HEK293 (cell line): ENCODE results near the gene BCL2.

Experiments used
- CTCF ChIP-seq: fragments of 450-650 bp; formaldehyde crosslinking; IDR thresholded peaks from 2 replicates; pipeline ENCODE4 v1.5.1; 2016; ENCODE audit warnings: missing biosample characterization, missing genetic modification characterization
- KLF9 ChIP-seq: fragments of 450-650 bp; formaldehyde crosslinking; IDR thresholded peaks from 2 replicates; pipeline ENCODE4 v1.5.1; 2016; ENCODE audit warnings: missing biosample characterization, missing genetic modification characterization, low read depth
- MZF1 ChIP-seq: fragments of 450-650 bp; formaldehyde crosslinking; IDR thresholded peaks from 2 replicates; pipeline ENCODE4 v1.5.1; 2017; ENCODE audit warnings: missing biosample characterization, missing genetic modification characterization, borderline replicate concordance
- TCF7L2 ChIP-seq: IDR thresholded peaks from 2 replicates; pipeline ENCODE4 v1.6.1; 2011; ENCODE audit warnings: low read depth, mild to moderate bottlenecking, inconsistent platforms, low read length, moderate library complexity, borderline replicate concordance
- TRIM28 ChIP-seq: IDR thresholded peaks from 2 replicates; pipeline ENCODE4 v1.6.1; 2011; ENCODE audit warnings: low read length, control low read depth, borderline replicate concordance
- ZNF274 ChIP-seq, 2 experiments: fragments of 200-500 bp in 1 of 2; fragments of 450-650 bp in 1 of 2; sonication (Bioruptor generic) in 1 of 2; formaldehyde crosslinking in 1 of 2; IDR thresholded peaks; 2 replicates each; pipeline versions ENCODE4 v1.5.1 to v1.6.1; 2014 to 2016; ENCODE audit warnings: borderline replicate concordance in 1 of 2, inconsistent platforms in 1 of 2, low read length in 1 of 2, missing biosample characterization in 1 of 2, missing genetic modification characterization in 1 of 2
- ZNF610 ChIP-seq: fragments of 450-650 bp; formaldehyde crosslinking; IDR thresholded peaks from 2 replicates; pipeline ENCODE4 v1.5.1; 2016; ENCODE audit warnings: missing biosample characterization, missing genetic modification characterization, borderline replicate concordance
- TF ChIP-seq, protein P1 (sequence below): fragments of 450-650 bp; formaldehyde crosslinking; IDR thresholded peaks from 2 replicates; pipeline ENCODE4 v1.5.1; 2017; ENCODE audit warnings: missing biosample characterization, missing genetic modification characterization
- TF ChIP-seq, protein P2 (sequence below): fragments of 450-650 bp; formaldehyde crosslinking; IDR thresholded peaks from 2 replicates; pipeline ENCODE4 v1.5.1; 2016; ENCODE audit warnings: missing biosample characterization, missing genetic modification characterization
- TF ChIP-seq, protein P3 (sequence below): fragments of 450-650 bp; formaldehyde crosslinking; IDR thresholded peaks from 2 replicates; pipeline ENCODE4 v1.5.1; 2016; ENCODE audit warnings: missing biosample characterization, missing genetic modification characterization

DNA sequence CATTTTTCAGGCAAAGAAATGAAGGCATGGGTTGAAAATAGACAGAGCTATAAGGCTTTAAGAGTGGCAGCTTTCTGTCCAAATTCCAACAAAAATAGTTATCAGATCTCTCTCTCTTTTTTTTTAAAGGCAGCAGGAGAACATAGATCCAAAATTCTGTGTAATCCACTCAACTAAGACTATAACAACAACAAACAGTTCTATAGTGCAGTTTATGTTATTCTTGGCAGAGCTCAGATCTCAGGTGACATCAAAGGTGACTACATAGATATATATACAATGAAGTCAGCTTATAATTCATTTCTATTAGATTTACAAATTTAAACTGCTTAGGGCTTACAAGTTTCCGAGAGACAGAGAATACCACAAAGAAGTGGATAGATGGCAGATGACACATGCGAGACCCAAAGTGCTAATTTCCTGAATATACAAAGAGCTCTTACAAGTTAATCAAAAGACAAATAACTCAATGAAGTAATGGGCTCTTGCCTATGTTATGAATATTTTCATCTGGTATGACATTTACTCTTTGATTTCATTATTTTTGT, 223.2 kb downstream of the BCL2 start:
- no peak for TF ChIP-seq KLF9 (tag by site-specific recombination)
- no peak for TF ChIP-seq CTCF (tag by site-specific recombination)
- TF ChIP-seq, protein P1, sequence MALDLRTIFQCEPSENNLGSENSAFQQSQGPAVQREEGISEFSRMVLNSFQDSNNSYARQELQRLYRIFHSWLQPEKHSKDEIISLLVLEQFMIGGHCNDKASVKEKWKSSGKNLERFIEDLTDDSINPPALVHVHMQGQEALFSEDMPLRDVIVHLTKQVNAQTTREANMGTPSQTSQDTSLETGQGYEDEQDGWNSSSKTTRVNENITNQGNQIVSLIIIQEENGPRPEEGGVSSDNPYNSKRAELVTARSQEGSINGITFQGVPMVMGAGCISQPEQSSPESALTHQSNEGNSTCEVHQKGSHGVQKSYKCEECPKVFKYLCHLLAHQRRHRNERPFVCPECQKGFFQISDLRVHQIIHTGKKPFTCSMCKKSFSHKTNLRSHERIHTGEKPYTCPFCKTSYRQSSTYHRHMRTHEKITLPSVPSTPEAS (tag by site-specific recombination): no peak
- no peak for TF ChIP-seq ZNF274 (IDR thresholded peaks at IDR 0.05; ENCODE audit: low read length)
- no peak for TF ChIP-seq ZNF274 (tag by site-specific recombination; IDR thresholded peaks at IDR 0.05; ENCODE audit: borderline replicate concordance)
- no peak for TF ChIP-seq TCF7L2
- TF ChIP-seq MZF1 (tag by site-specific recombination): no peak
- TF ChIP-seq, protein P2, sequence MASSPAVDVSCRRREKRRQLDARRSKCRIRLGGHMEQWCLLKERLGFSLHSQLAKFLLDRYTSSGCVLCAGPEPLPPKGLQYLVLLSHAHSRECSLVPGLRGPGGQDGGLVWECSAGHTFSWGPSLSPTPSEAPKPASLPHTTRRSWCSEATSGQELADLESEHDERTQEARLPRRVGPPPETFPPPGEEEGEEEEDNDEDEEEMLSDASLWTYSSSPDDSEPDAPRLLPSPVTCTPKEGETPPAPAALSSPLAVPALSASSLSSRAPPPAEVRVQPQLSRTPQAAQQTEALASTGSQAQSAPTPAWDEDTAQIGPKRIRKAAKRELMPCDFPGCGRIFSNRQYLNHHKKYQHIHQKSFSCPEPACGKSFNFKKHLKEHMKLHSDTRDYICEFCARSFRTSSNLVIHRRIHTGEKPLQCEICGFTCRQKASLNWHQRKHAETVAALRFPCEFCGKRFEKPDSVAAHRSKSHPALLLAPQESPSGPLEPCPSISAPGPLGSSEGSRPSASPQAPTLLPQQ (tag by site-specific recombination): no peak
- TF ChIP-seq, protein P3, sequence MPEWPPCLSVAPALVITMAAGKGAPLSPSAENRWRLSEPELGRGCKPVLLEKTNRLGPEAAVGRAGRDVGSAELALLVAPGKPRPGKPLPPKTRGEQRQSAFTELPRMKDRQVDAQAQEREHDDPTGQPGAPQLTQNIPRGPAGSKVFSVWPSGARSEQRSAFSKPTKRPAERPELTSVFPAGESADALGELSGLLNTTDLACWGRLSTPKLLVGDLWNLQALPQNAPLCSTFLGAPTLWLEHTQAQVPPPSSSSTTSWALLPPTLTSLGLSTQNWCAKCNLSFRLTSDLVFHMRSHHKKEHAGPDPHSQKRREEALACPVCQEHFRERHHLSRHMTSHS (tag by site-specific recombination): no peak
- TF ChIP-seq TRIM28: no peak
- TF ChIP-seq ZNF610 (tag by site-specific recombination): no peak
